GM12878 (cell line): Measurements from ENCODE around the gene CENPP. TPM values are rescaled to one million over a fixed set of nuclear protein-coding genes. Genes with fewer than 3 reads are reported as not detected.

Experiments used
- ATAC-seq: fragments of 200-7000 bp; cut with Tn5 transposase; 3 replicates; pipeline ENCODE4 v1.9.1; 2020; ENCODE audit warnings: mild to moderate bottlenecking, moderate library complexity
- BruUV-seq: library from RNA; stranded (reverse); fragments of 400-500 nt; replicated peaks from 2 replicates; lab custom pipeline; 2021; lab: Mats Ljungman, UMichigan
- CTCF ChIA-PET: fragments of 300-600 bp; sonication (Branson Sonifier 250); formaldehyde crosslinking; extraction: SDS; loops from one replicate; lab custom pipeline; 2021; ENCODE audit warnings: inconsistent platforms; lab: Yijun Ruan, JAX
- POLR2A ChIA-PET: fragments of 350-600 bp; formaldehyde crosslinking; extraction: SDS; loops from one replicate; lab custom pipeline; 2021; ENCODE audit warnings: inconsistent platforms; lab: Charles Lee
- RAD21 ChIA-PET: fragments of 300-600 bp; sonication (Branson Sonifier 250); formaldehyde crosslinking; loops from one replicate; lab custom pipeline; 2023; ENCODE audit warnings: antibody characterized with exemption; ENCODE audit not compliant: unreplicated experiment; lab: Charles Lee
- SMC1A ChIA-PET: fragments of 300-600 bp; sonication (Branson Sonifier 250); formaldehyde crosslinking; loops from one replicate; lab custom pipeline; 2023; ENCODE audit not compliant: unreplicated experiment, uncharacterized antibody; lab: Charles Lee
- DNase-seq: peaks from one replicate; pipeline ENCODE4 v3.0.0-alpha.2; 2011; ENCODE audit warnings: low read depth, low spot score
- FAIRE-seq: peaks from 3 replicates; lab custom pipeline; 2011; peaks lifted over from hg19 to GRCh38; lab: Jason Lieb, UNC
- H2AFZ ChIP-seq: 2 replicates; pipeline ENCODE4 v1.6.0; 2011; ENCODE audit warnings: low read depth, low read length, control low read depth; ENCODE audit not compliant: control insufficient read depth
- H3K27ac ChIP-seq: 2 replicates; pipeline ENCODE4 v1.5.1; 2011; ENCODE audit warnings: control low read depth; ENCODE audit not compliant: control insufficient read depth, insufficient read depth
- H3K27me3 ChIP-seq, 2 experiments: replicated peaks in 1 of 2; 2 replicates each; pipeline versions ENCODE4 v1.6.0 to v1.6.1; 2011; ENCODE audit warnings: low read length in 1 of 2; ENCODE audit not compliant: control insufficient read depth in 2 of 2, insufficient read depth in 2 of 2
- H3K36me3 ChIP-seq, 2 experiments: 2 replicates each; pipeline ENCODE4 v1.5.1; 2011; ENCODE audit warnings: low read length in 1 of 2; ENCODE audit not compliant: control insufficient read depth in 2 of 2, insufficient read depth in 2 of 2
- H3K4me1 ChIP-seq: 2 replicates; pipeline ENCODE4 v1.6.1; 2011; ENCODE audit warnings: mild to moderate bottlenecking, low read length, moderate library complexity, mixed read lengths; ENCODE audit not compliant: control insufficient read depth, insufficient read depth
- H3K4me2 ChIP-seq: 2 replicates; pipeline ENCODE4 v1.6.0; 2011; ENCODE audit warnings: control low read depth; ENCODE audit not compliant: control insufficient read depth, insufficient read depth
- H3K4me3 ChIP-seq: fragments of 200-600 bp; sonication (generic); 2 replicates; pipeline ENCODE4 v1.5.1; 2016
- H3K79me2 ChIP-seq: 2 replicates; pipeline ENCODE4 v1.6.0; 2011; ENCODE audit warnings: low read length; ENCODE audit not compliant: control insufficient read depth, insufficient read depth
- H3K9ac ChIP-seq: 2 replicates; pipeline ENCODE4 v1.8.0; 2011; ENCODE audit warnings: low read length, control low read depth, mixed read lengths; ENCODE audit not compliant: control insufficient read depth, insufficient read depth
- H3K9me3 ChIP-seq: replicated peaks from 3 replicates; pipeline ENCODE4 v1.5.1; 2011; ENCODE audit warnings: mild to moderate bottlenecking, low read length; ENCODE audit not compliant: control insufficient read depth, insufficient read depth
- H4K20me1 ChIP-seq: 2 replicates; pipeline ENCODE4 v1.6.0; 2011; ENCODE audit not compliant: control insufficient read depth, insufficient read depth
- E2F4 ChIP-seq: IDR thresholded peaks from 2 replicates; pipeline ENCODE4 v1.6.1; 2012; ENCODE audit warnings: low read depth, low read length, improper control_type of control experiment
- NR2F1 ChIP-seq: fragments of 450-650 bp; conservative IDR thresholded peaks from 2 replicates; pipeline ENCODE4 v1.6.1; 2017; ENCODE audit warnings: mild to moderate bottlenecking
- RUNX3 ChIP-seq: IDR thresholded peaks from 2 replicates; pipeline ENCODE4 v1.6.1; 2012; ENCODE audit warnings: low read length, inconsistent platforms
- ZBED1 ChIP-seq: IDR thresholded peaks from 2 replicates; pipeline ENCODE4 v1.6.1; 2016; ENCODE audit warnings: borderline replicate concordance
- WGBS: methylation state at CpG from one replicate; pipeline ENCODE4 v1.1.6; 2016; ENCODE audit warnings: low lambda C conversion rate; ENCODE audit not compliant: insufficient replicate concordance, insufficient coverage; ENCODE audit errors: missing lambda C conversion rate; 5-methylcytosine and 5-hydroxymethylcytosine counted together
- in situ Hi-C: fragments of 300-500 bp; cut with MboI; formaldehyde crosslinking; loops from 9 replicates; pipeline ENCODE4 v1.14.3; 2018; ENCODE audit warnings: mixed read lengths
- intact Hi-C: fragments of 100-400 bp; cut with micrococcal nuclease; formaldehyde crosslinking; loops from one replicate; pipeline ENCODE4 v1.14.2; 2022; ENCODE audit not compliant: unreplicated experiment
- polyA plus RNA-seq, 11 experiments: library from polyadenylated mRNA; depleted of rRNA in 4 of 11; unstranded in 6 of 11; stranded (reverse) in 5 of 11; fragments of >200 nt; fragmentation: Nextera tagmentation in 4 of 11; fragmentation: Illumina TruSeq in 1 of 11; extraction: Ambion mirVana in 4 of 11; extraction: Trizol in 1 of 11; gene quantifications; 1 replicate in 1 of 11; 2 replicates in 10 of 11; pipeline versions ENCODE4 v1.2.1 to v1.2.3, GENCODE V29; 2011 to 2016; ENCODE audit warnings: inconsistent platforms in 2 of 11, missing spikeins in 2 of 11, low read depth in 1 of 11
- total RNA-seq, 4 experiments: library from RNA; depleted of rRNA in 3 of 4; stranded (reverse); fragments of >200 nt in 3 of 4; fragmentation: Illumina TruSeq in 1 of 4; extraction: Trizol in 1 of 4; gene quantifications; 2 replicates each; pipeline versions ENCODE4 v1.2.1 to v1.2.3, GENCODE V29; 2013 to 2021

Gene CENPP
- total and polyA plus RNA-seq, 10 of the 15 experiments (the other 5 are each of a cell fraction or from before 2014, with no cell fraction given), result 9.4 to 31.4 (median 19.8) TPM

DNA sequence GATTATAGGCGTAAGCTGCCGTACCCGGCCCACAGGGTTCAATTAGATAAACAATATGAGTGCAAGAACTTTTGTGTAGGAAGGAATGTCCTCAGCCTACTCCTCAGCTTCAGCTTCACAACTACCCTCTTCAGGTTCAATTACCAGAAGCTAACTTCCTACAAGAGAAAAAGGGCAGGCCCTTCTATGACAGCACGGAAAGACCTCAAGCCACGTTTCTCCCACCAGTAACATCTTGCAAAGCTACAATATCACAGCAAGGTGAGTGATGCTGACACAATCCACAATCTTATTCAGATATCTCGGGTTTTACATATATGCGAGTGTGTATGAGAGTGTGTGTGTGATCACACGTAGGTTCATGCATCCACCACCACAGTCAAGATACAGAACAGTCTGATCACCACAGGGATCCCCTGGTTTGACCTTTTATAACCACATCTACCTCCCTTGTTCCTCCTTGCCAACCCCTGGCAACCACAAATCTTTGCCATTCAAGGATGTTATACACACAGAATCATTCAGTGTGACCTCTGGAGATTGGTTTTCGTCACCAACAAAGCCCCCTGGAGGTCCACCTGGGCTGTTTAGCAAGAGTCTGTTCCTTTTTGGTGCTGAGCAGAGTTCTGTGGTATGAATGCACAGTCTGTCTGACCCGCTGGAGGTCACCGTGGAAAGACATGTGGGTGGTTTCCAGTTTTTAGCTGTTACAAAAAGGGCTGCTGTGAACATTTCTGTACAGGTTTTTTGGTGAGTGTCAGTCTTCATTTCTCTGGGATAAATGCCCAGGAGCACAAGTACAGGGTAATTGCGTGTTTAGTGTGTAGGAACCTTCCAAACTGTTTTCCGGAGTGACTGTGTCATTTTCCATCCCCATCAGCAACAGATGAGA, 305.9 kb downstream of the CENPP start:
- ChIA-PET SMC1A (no interaction called here), CTCF (interaction anchor here (5.9 kb wide), 1 partner anchor 492 kb away, joined by 44 read pairs; no protein-coding TSS in a partner anchor), POLR2A (interaction anchor here (1.0 kb wide), 1 partner anchor 493 kb away, joined by 3 read pairs; no protein-coding TSS in a partner anchor), RAD21 (no interaction called here)
- ATAC-seq, result peak; percentile 28; the same call in 2 of the 3 replicates
- intact Hi-C loops, result loop anchor here (5.0 to 10.0 kb wide), 2 partner anchors 127 to 304 kb away; partner anchors contain the start of genes CENPP and NOL8
- H3K9ac ChIP-seq, result no peak overlapping the region
- H3K36me3 ChIP-seq, result peaks cover 19 to 22% of the 10 kb centered on the region in 2 experiments
- H3K4me3 ChIP-seq, result no peak overlapping the region
- no peaks in the 10 kb centered on the region for H3K79me2 ChIP-seq
- peak; percentile 5 for DNase-seq
- H3K4me1 ChIP-seq, result peaks cover 4% of the 10 kb centered on the region
- no peak overlapping the region for H3K27ac ChIP-seq
- TF ChIP-seq ZBED1 (no peak), NR2F1 (peak; percentile 91), RUNX3 (peak; percentile 22; the same call in 1 of the 2 replicates), E2F4 (no peak)
- no peaks in the 10 kb centered on the region for H4K20me1 ChIP-seq
- no peaks in the 10 kb centered on the region for H3K27me3 ChIP-seq
- no peak overlapping the region for H3K4me2 ChIP-seq
- WGBS, result 78% methylated on average over 13 of the region's 13 CpGs
- in situ Hi-C loops, result loop anchor here (5.0 kb wide), 1 partner anchor 304 kb away; the partner anchor contains the start of genes CENPP and NOL8
- BruUV-seq, result TSS peak; percentile 27
- no peak overlapping the region for H2AFZ ChIP-seq
- H3K9me3 ChIP-seq, result no peaks in the 10 kb centered on the region
- peak; percentile 7 for FAIRE-seq
